Nephron progenitor cell (in vitro differentiated cells): ENCODE measurements around the gene PHTF2.

Source experiments
- DNase-seq: peaks from one replicate; pipeline ENCODE4 v3.0.0; 2021
- H3K27ac Mint-ChIP-seq: 2 replicates; pipeline ENCODE4 v1.8.0; 2021; ENCODE audit warnings: mild to moderate bottlenecking, moderate library complexity, mixed read lengths
- H3K27me3 Mint-ChIP-seq: 2 replicates; pipeline ENCODE4 v1.8.0; 2021; ENCODE audit warnings: mild to moderate bottlenecking, low read depth, mixed read lengths; ENCODE audit not compliant: poor library complexity
- H3K36me3 Mint-ChIP-seq: 2 replicates; pipeline ENCODE4 v1.8.0; 2021; ENCODE audit warnings: low read depth, mixed read lengths
- H3K4me1 Mint-ChIP-seq: 2 replicates; pipeline ENCODE4 v1.8.0; 2021; ENCODE audit warnings: mixed read lengths
- H3K4me3 Mint-ChIP-seq: 2 replicates; pipeline ENCODE4 v1.8.0; 2021; ENCODE audit warnings: mild to moderate bottlenecking, moderate library complexity, mixed read lengths
- H3K9me3 Mint-ChIP-seq: 2 replicates; pipeline ENCODE4 v1.8.0; 2021; ENCODE audit warnings: mild to moderate bottlenecking, moderate library complexity, mixed read lengths
- TF ChIP-seq, protein P1 (sequence below): fragments of 200-600 bp; sonication (generic); IDR thresholded peaks from 2 replicates; pipeline ENCODE4 v1.5.0; 2021; ENCODE audit warnings: antibody characterized with exemption

Gene PHTF2

DNA sequence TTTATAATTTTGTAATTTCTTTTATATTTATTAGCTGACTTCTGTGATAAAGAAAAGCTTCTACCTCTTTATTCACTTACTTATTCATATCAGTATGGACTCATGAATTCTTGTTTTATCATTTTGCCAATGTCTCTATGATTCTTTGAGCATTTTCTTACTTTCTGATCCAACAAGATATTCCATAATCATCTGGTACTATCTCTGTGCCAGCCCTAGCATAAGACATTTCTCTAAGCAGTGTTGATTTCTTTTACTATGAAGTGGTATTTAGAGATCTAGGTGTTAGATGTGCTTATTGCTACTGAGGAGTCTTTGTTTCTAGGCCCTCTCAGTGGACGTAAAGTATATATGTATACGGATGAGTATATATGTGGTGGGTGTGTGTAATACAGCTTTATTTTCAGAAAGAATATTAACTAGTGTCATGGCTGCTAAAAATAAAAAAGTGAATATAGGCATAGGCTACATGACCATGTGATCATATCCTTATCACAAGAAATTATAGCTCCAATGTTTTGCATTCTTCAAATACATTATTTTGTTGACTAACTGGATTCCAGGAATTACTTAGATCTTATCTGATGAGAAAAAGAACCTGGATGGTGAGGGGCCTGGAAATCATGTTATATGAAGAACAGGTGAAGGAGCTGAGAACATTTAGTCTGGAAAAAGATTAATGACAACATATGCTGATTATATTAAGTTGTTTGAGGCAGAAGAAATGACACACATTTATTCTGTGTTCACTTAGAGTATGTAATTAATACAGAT lies 13.1 kb downstream of the PHTF2 start:
- DNase-seq, result no peak
- TF ChIP-seq, protein P1, sequence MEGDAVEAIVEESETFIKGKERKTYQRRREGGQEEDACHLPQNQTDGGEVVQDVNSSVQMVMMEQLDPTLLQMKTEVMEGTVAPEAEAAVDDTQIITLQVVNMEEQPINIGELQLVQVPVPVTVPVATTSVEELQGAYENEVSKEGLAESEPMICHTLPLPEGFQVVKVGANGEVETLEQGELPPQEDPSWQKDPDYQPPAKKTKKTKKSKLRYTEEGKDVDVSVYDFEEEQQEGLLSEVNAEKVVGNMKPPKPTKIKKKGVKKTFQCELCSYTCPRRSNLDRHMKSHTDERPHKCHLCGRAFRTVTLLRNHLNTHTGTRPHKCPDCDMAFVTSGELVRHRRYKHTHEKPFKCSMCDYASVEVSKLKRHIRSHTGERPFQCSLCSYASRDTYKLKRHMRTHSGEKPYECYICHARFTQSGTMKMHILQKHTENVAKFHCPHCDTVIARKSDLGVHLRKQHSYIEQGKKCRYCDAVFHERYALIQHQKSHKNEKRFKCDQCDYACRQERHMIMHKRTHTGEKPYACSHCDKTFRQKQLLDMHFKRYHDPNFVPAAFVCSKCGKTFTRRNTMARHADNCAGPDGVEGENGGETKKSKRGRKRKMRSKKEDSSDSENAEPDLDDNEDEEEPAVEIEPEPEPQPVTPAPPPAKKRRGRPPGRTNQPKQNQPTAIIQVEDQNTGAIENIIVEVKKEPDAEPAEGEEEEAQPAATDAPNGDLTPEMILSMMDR, result no peak
- Mint-ChIP-seq H3K27ac (no peak overlapping the region), H3K27me3 (no peaks in the 10 kb centered on the region), H3K9me3 (peaks cover 44% of the 10 kb centered on the region), H3K36me3 (peaks cover 57% of the 10 kb centered on the region), H3K4me1 (no peaks in the 10 kb centered on the region), H3K4me3 (no peak overlapping the region)

DNA sequence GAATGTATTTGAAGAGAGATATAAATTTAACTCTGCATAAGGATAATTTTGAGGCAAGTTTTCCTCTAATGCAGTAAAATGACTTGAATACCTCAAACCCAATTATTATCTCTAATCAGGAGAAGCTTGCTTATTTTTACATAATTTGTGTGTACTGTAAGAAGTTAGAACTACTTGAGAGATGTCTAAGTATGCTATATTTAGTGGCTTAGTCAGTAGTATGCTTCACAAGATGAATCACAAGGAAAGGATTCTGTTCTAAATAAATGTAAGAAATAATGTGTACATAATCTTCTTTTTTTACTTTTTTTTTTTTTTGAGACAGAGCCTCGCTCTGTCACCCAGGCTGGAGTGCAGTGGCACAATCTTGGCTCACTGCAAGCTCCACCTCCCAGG lies 13.7 kb downstream of the PHTF2 start:
- H3K27me3 Mint-ChIP-seq, result no peaks in the 10 kb centered on the region
- peaks cover 57% of the 10 kb centered on the region for H3K36me3 Mint-ChIP-seq
- DNase-seq, result no peak
- no peaks in the 10 kb centered on the region for H3K4me1 Mint-ChIP-seq
- H3K4me3 Mint-ChIP-seq, result no peak overlapping the region
- H3K9me3 Mint-ChIP-seq, result peaks cover 44% of the 10 kb centered on the region
- no peak overlapping the region for H3K27ac Mint-ChIP-seq
- TF ChIP-seq, protein P1, result no peak

DNA sequence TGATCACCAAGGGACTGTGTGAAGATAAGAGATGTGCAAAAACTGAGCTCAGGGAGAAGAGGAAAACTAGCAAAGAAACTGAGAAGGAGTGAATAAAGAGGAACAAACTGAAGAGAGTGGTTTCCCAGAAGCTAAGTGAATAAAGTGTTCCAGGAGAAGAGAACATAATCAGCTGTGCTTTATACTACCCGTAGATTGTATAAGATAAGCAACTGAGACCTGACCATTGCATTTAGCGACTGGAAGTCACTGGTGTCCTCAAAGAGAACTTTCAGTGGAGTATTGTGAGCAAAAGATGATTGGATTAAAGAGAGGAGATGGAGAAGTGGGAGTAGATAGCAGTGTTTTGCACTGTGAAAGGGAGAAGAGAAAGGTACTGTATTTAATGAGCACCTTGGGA lies 14.6 kb downstream of the PHTF2 start:
- H3K27ac Mint-ChIP-seq, result no peak overlapping the region
- H3K36me3 Mint-ChIP-seq, result peaks cover 57% of the 10 kb centered on the region
- TF ChIP-seq, protein P1, result no peak
- no peak overlapping the region for H3K4me3 Mint-ChIP-seq
- DNase-seq, result no peak
- H3K27me3 Mint-ChIP-seq, result no peaks in the 10 kb centered on the region
- no peaks in the 10 kb centered on the region for H3K4me1 Mint-ChIP-seq
- peaks cover 44% of the 10 kb centered on the region for H3K9me3 Mint-ChIP-seq

DNA sequence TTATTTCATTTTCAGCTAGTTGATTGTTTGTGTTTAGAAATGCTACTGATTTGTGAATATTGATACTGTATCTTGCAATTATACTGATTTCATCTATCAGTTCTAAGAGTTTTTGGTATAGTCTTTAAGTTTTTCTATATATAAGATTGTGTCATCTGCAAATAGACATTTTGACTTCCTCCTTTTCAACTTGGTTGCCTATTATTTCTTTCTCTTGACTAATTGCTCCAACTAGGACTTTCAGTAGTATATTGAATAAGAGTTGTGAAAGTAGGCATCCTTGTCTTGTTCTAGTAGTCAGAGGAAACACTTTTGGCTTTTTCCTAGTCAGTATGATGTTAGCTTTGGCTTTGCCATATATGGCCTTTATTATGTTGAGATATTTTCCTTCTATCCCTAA lies 20.4 kb downstream of the PHTF2 start:
- H3K9me3 Mint-ChIP-seq, result peaks cover 88% of the 10 kb centered on the region
- no peaks in the 10 kb centered on the region for H3K4me1 Mint-ChIP-seq
- peaks cover 86% of the 10 kb centered on the region for H3K36me3 Mint-ChIP-seq

DNA sequence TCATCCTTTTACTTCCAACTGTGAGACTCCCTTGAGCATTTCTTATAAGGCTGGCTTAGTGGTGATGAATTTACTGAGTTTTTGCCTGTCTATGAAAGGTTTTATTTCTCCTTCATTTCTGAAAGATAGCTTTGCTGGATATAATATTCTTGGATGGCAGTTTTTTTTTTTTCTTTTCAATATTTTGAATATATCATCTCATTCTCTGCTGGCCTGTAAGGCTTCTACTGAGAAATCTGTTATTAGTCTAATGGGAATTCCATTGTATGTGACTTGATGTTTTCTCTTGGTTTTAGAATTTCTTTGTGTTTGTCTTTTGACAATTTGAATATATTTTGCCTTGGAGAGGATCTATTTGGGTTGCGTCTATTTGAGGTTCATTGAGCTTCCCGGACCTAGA lies 22.4 kb downstream of the PHTF2 start:
- H3K4me1 Mint-ChIP-seq, result no peaks in the 10 kb centered on the region
- peaks cover 95% of the 10 kb centered on the region for H3K9me3 Mint-ChIP-seq
- no peak overlapping the region for H3K27ac Mint-ChIP-seq
- DNase-seq, result no peak
- H3K36me3 Mint-ChIP-seq, result peaks cover 91% of the 10 kb centered on the region
- H3K27me3 Mint-ChIP-seq, result no peaks in the 10 kb centered on the region
- TF ChIP-seq, protein P1, result no peak
- no peak overlapping the region for H3K4me3 Mint-ChIP-seq

More for the DNA sequence above, 20.4 kb downstream of the PHTF2 start:
- H3K27me3 Mint-ChIP-seq, result no peaks in the 10 kb centered on the region
- no peak overlapping the region for H3K4me3 Mint-ChIP-seq
- no peak overlapping the region for H3K27ac Mint-ChIP-seq
- TF ChIP-seq, protein P1, result no peak
- DNase-seq, result no peak

DNA sequence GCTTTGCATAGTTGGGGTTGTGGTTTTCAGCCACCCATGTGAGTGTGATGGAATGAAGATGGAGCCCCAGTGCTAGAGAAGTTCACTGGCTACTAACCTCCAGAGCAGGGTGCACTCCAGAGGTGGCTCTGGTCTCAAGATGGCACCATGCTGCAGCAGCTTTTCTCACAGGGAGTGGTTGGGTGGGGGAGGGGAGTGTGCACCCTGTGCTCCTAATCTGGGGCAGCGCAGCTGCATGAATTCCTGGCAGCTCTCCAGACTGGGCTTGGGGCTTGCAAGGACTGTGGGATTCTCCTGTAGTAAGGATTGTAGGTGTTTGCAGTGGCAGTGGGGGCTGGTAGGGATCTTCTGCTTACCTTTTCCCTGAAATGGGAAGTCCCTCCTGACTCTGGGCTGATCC lies 23.7 kb downstream of the PHTF2 start:
- Mint-ChIP-seq H3K27ac (no peak overlapping the region), H3K4me1 (no peaks in the 10 kb centered on the region), H3K36me3 (peaks cover 78% of the 10 kb centered on the region), H3K27me3 (no peaks in the 10 kb centered on the region), H3K9me3 (peaks cover 83% of the 10 kb centered on the region), H3K4me3 (no peak overlapping the region)
- TF ChIP-seq, protein P1, result no peak
- DNase-seq, result no peak
